ENCODE results near the gene SCMH1. TPM values are rescaled to one million over a fixed set of nuclear protein-coding genes. Genes with fewer than 3 reads are reported as not detected.
A peak's percentile ranks its signal among the peaks of the same experiment; 100 is the strongest.
"Not testable (repeated sequence)": the region's sequence is repeated elsewhere in the genome, so short reads cannot be mapped to it uniquely, and the experiment has no call there.

SCMH1 gene
- total RNA-seq, 1 donor from 2014 or later: 51.3 TPM

GRCh38 chr1:41151846-41152245, 90.3 kb downstream of the SCMH1 start:
- Mint-ChIP-seq H3K4me1 (ENCODE audit: unreplicated experiment) (peaks cover 15% of the 10 kb centered on the region), H3K27ac (ENCODE audit: unreplicated experiment) (no peak overlapping the region)
- TF ChIP-seq CTCF (IDR thresholded peaks at IDR 0.05; ENCODE audit: unreplicated experiment): no peak

GRCh38 chr1:41149570-41149969, 92.5 kb downstream of the SCMH1 start:
- Mint-ChIP-seq H3K36me3 (ENCODE audit: low read depth, unreplicated experiment) (peaks cover 19% of the 10 kb centered on the region), H3K9me3 (ENCODE audit: unreplicated experiment) (no peaks in the 10 kb centered on the region), H3K27ac (ENCODE audit: unreplicated experiment) (no peak overlapping the region), H3K4me3 (ENCODE audit: unreplicated experiment) (peak overlapping the region; percentile 32), H3K27me3 (ENCODE audit: unreplicated experiment) (no peaks in the 10 kb centered on the region), H3K4me1 (ENCODE audit: unreplicated experiment) (peaks cover 15% of the 10 kb centered on the region)
- DNase-seq (ENCODE audit: low spot score): no peak
- no peak for TF ChIP-seq CTCF (IDR thresholded peaks at IDR 0.05; ENCODE audit: unreplicated experiment)

More at GRCh38 chr1:41151846-41152245, 90.3 kb downstream of the SCMH1 start:
- no peak for DNase-seq (ENCODE audit: low spot score)
- Mint-ChIP-seq H3K4me3 (ENCODE audit: unreplicated experiment) (no peak overlapping the region), H3K27me3 (ENCODE audit: unreplicated experiment) (no peaks in the 10 kb centered on the region), H3K36me3 (ENCODE audit: low read depth, unreplicated experiment) (peaks cover 20% of the 10 kb centered on the region), H3K9me3 (ENCODE audit: unreplicated experiment) (no peaks in the 10 kb centered on the region)

DNA sequence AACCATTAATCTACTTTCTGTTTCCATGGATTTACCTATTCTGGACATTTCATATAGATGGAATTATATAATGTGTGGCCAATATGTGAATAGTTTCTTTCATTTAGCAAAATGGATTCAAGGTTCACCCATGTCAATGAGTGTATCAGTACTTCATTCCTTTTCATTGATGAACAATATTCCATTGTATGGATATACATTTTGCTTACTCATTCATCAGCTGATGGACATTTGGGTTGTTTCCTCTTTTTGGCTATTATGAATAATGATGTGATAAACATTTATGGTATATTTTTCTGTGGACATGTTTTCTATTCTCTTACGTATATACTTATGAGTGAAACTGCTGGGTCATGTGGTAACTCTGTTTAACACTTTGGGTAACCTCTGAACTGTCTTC, 97.8 kb downstream of the SCMH1 start:
- Mint-ChIP-seq H3K27ac (ENCODE audit: unreplicated experiment) (no peak overlapping the region), H3K9me3 (ENCODE audit: unreplicated experiment) (peaks cover 7% of the 10 kb centered on the region), H3K4me3 (ENCODE audit: unreplicated experiment) (no peak overlapping the region), H3K27me3 (ENCODE audit: unreplicated experiment) (peaks cover 1% of the 10 kb centered on the region), H3K36me3 (ENCODE audit: low read depth, unreplicated experiment) (peaks cover 52% of the 10 kb centered on the region), H3K4me1 (ENCODE audit: unreplicated experiment) (no peaks in the 10 kb centered on the region)
- no peak for DNase-seq (ENCODE audit: low spot score)
- no peak for TF ChIP-seq CTCF (IDR thresholded peaks at IDR 0.05; ENCODE audit: unreplicated experiment)

- no peak for DNase-seq (ENCODE audit: low spot score)
- TF ChIP-seq CTCF (IDR thresholded peaks at IDR 0.05; ENCODE audit: unreplicated experiment): no peak
- Mint-ChIP-seq H3K4me3 (ENCODE audit: unreplicated experiment) (no peak overlapping the region), H3K9me3 (ENCODE audit: unreplicated experiment) (peaks cover 9% of the 10 kb centered on the region), H3K4me1 (ENCODE audit: unreplicated experiment) (peaks cover 5% of the 10 kb centered on the region), H3K27ac (ENCODE audit: unreplicated experiment) (no peak overlapping the region), H3K27me3 (ENCODE audit: unreplicated experiment) (peaks cover 3% of the 10 kb centered on the region), H3K36me3 (ENCODE audit: low read depth, unreplicated experiment) (peaks cover 88% of the 10 kb centered on the region)
These were observed 103.6 kb downstream of the SCMH1 start for GRCh38 chr1:41138549-41138948.

DNA sequence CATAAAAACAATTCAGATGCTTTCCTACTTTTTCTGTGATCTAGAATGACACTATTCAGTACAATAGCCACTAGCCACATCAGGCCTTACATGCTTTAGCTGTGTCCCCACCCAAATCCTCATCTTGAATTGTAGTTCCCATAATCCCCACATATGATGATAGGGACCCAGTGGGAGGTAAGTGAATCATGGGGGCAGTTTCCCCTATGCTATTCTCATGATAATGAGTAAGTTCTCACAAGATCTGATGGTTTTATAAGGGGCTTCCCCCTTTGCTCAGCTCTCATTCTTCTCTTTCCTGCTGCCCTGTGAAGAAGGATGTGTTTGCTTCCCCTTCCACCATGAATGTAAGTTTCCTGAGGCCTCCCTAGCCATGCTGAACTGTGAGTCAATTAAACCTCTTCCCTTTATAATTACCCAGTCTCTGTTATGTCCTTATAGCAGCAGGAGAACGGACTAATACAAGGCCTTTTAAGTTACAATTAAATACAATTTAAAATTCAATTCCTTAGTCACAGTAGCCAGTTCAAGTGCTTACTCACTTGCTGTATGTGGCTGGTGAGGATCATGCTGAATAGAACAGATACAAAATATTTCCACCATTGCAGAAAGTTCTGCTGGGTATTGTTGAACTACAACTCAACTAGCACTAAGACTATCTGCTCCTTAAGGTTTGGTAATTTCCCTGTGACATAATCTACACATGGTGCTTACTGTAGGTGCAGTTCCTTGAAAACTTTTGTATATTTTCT, 106.7 kb downstream of the SCMH1 start:
- peak overlapping the region; percentile 68 for H3K4me3 Mint-ChIP-seq (ENCODE audit: unreplicated experiment)
- TF ChIP-seq CTCF (IDR thresholded peaks at IDR 0.05; ENCODE audit: unreplicated experiment): no peak
- no peak for DNase-seq (ENCODE audit: low spot score)
- peak overlapping the region; percentile 50 for H3K27ac Mint-ChIP-seq (ENCODE audit: unreplicated experiment)
- peaks cover 2% of the 10 kb centered on the region for H3K27me3 Mint-ChIP-seq (ENCODE audit: unreplicated experiment)
- peaks cover 79% of the 10 kb centered on the region for H3K36me3 Mint-ChIP-seq (ENCODE audit: low read depth, unreplicated experiment)
- peaks cover 7% of the 10 kb centered on the region for H3K9me3 Mint-ChIP-seq (ENCODE audit: unreplicated experiment)
- peaks cover 5% of the 10 kb centered on the region for H3K4me1 Mint-ChIP-seq (ENCODE audit: unreplicated experiment)

GRCh38 chr1:41134325-41134724, 107.8 kb downstream of the SCMH1 start:
- not testable (repeated sequence) for H3K9me3 Mint-ChIP-seq (ENCODE audit: unreplicated experiment); H3K4me1 Mint-ChIP-seq (ENCODE audit: unreplicated experiment); H3K27ac Mint-ChIP-seq (ENCODE audit: unreplicated experiment); H3K27me3 Mint-ChIP-seq (ENCODE audit: unreplicated experiment); DNase-seq (ENCODE audit: low spot score); H3K4me3 Mint-ChIP-seq (ENCODE audit: unreplicated experiment)
- peaks cover 76% of the 10 kb centered on the region for H3K36me3 Mint-ChIP-seq (ENCODE audit: low read depth, unreplicated experiment)

All from endothelial cell (in vitro differentiated cells).